ENCODE data around the gene PALS2. TPM values are rescaled to one million over a fixed set of nuclear protein-coding genes. Genes with fewer than 3 reads are reported as not detected.

Gene PALS2
- total and polyA plus RNA-seq, 12 donors, result 1.2 to 11.3 (median 6.1) TPM

DNA sequence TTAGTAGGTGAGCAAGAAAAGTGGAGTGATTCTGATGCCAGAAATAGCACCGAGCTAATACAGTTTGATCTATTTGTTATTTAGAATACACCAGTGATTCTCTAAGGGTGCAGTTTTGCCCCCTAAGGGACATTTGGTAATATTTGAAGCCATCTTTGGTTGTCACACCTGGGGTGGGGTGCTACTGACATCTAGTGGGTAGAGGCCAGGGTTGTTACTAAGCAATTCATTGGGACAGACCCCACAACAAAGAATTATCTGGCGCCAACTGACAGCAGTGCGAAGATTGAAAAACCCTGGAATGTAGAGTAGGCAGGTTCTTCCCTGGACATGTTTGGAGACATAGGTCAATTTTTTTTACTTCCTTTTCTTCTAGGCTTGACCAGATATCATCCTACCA, 14.6 kb downstream of the PALS2 start:
- no peaks in the 10 kb centered on the region for H3K27me3 ChIP-seq
- no peak overlapping the region for H3K27ac ChIP-seq
- peak in 6 of 9 donors; percentile 27 to 50 (median 34) for TF ChIP-seq CTCF (IDR thresholded peaks at IDR 0.05)
- intact Hi-C loops (cut with DNase I), result loop anchor here in 1 of 10 donors (1.0 kb wide), 1 partner anchor 9 kb away; no protein-coding TSS in a partner anchor
- 70 to 75% methylated on average over 3 of the region's 3 CpGs for WGBS, 2 donors
- no peak for DNase-seq
- H3K9me3 ChIP-seq, result no peaks in the 10 kb centered on the region
- H3K4me3 ChIP-seq, result no peak overlapping the region
- ATAC-seq, result no peak
- H3K4me1 ChIP-seq, result no peaks in the 10 kb centered on the region
- no peaks in the 10 kb centered on the region for H3K36me3 ChIP-seq

GRCh38 chr7:24591152-24591551, 17.9 kb downstream of the PALS2 start:
- 67 to 69% methylated on average over 1 of the region's 1 CpG for WGBS, 2 donors
- Histone ChIP-seq H3K27ac (no peak overlapping the region), H3K27me3 (no peaks in the 10 kb centered on the region), H3K9me3 (no peaks in the 10 kb centered on the region), H3K4me1 (no peaks in the 10 kb centered on the region), H3K4me3 (no peak overlapping the region), H3K36me3 (no peaks in the 10 kb centered on the region)
- intact Hi-C loops (cut with DNase I), result no loop called here
- DNase-seq, result no peak
- no peak for ATAC-seq
- no peak for TF ChIP-seq CTCF (IDR thresholded peaks at IDR 0.05)

GRCh38 chr7:24595671-24596418, 22.6 kb downstream of the PALS2 start:
- Histone ChIP-seq H3K27me3 (no peaks in the 10 kb centered on the region), H3K4me1 (no peaks in the 10 kb centered on the region), H3K36me3 (no peaks in the 10 kb centered on the region), H3K4me3 (peak overlapping the region in 1 of 10 donors; percentile 26), H3K27ac (no peak overlapping the region), H3K9me3 (no peaks in the 10 kb centered on the region)
- no peak for TF ChIP-seq CTCF (IDR thresholded peaks at IDR 0.05)
- WGBS, 2 donors, result 91 to 95% methylated on average over 7 of the region's 7 CpGs
- intact Hi-C loops (cut with DNase I), result no loop called here
- no peak for DNase-seq
- no peak for ATAC-seq

- Histone ChIP-seq H3K4me3 (no peak overlapping the region), H3K36me3 (no peaks in the 10 kb centered on the region), H3K27me3 (no peaks in the 10 kb centered on the region), H3K27ac (no peak overlapping the region), H3K4me1 (no peaks in the 10 kb centered on the region), H3K9me3 (no peaks in the 10 kb centered on the region)
- ATAC-seq (no peak), DNase-seq (no peak)
- intact Hi-C loops (cut with DNase I), result loop anchor here in 1 of 10 donors (1.0 kb wide), 1 partner anchor 9 kb away; no protein-coding TSS in a partner anchor
- TF ChIP-seq CTCF (IDR thresholded peaks at IDR 0.05), result no peak
- WGBS, 2 donors, result 79 to 90% methylated on average over 3 of the region's 3 CpGs
Measured at GRCh38 chr7:24597014-24597413, 23.8 kb downstream of the PALS2 start.
